ENCODE measurements around the gene ANXA6. TPM values are rescaled to one million over a fixed set of nuclear protein-coding genes. Genes with fewer than 3 reads are reported as not detected.

ANXA6 gene
- polyA plus RNA-seq, 1 donor (not counting 4 experiments of a cell fraction or from before 2014, with no cell fraction given) = 37.0 TPM

GRCh38 chr5:151204051-151204450 is 46.5 kb upstream of the ANXA6 start:
- no peak for FAIRE-seq
- H3K4me3 ChIP-seq (ENCODE audit: control insufficient read depth in 2 of 3, extremely low read depth in 1 of 3, insufficient read depth in 2 of 3, low read depth in 1 of 3, low read length in 3 of 3) = no peak overlapping the region
- dilution Hi-C loops (cut with MboI; ENCODE audit: extremely low pct_ligation_motif_present, low sequenced_read_pairs) = no loop called here

GRCh38 chr5:151202381-151203139 is 45.0 kb upstream of the ANXA6 start:
- no peaks in the 10 kb centered on the region for H3K36me3 ChIP-seq (ENCODE audit: control insufficient read depth in 2 of 2, extremely low read depth in 1 of 2, insufficient read depth in 2 of 2, low read length in 2 of 2)
- H3K9ac ChIP-seq (ENCODE audit: control insufficient read depth, extremely low read depth, insufficient read depth, low read length) = no peak overlapping the region
- H3K9me1 ChIP-seq (ENCODE audit: control insufficient read depth, extremely low read depth, insufficient read depth, low read length) = no peaks in the 10 kb centered on the region
- no peaks in the 10 kb centered on the region for H4K20me1 ChIP-seq (ENCODE audit: control insufficient read depth, extremely low read depth, insufficient read depth, low read length)
- H3K27me3 ChIP-seq (ENCODE audit: control insufficient read depth, extremely low read depth, insufficient read depth, low read length) = no peaks in the 10 kb centered on the region
- DNase-seq (ENCODE audit: low read depth, low spot score) = peak; percentile 75
- no peak for TF ChIP-seq EZH2 (IDR thresholded peaks at IDR 0.05; ENCODE audit: low read length)
- no peak for TF ChIP-seq CTCF (optimal IDR thresholded peaks at IDR 0.05 in 1 of 3, IDR thresholded peaks at IDR 0.05 in 1 of 3, conservative IDR thresholded peaks at IDR 0.05 in 1 of 3; ENCODE audit: extremely low read depth in 1 of 3, insufficient read depth in 2 of 3, low read length in 3 of 3)
- dilution Hi-C loops (cut with MboI; ENCODE audit: extremely low pct_ligation_motif_present, low sequenced_read_pairs) = no loop called here
- H3K4me2 ChIP-seq (ENCODE audit: control insufficient read depth, extremely low read depth, insufficient read depth, low read depth, low read length) = peak overlapping the region; percentile 24
- no peaks in the 10 kb centered on the region for H3K79me2 ChIP-seq (ENCODE audit: control insufficient read depth, insufficient read depth, low read length)
- peak overlapping the region; percentile 80 for H2AFZ ChIP-seq (ENCODE audit: control insufficient read depth, low read length)
- peak; percentile 91 for FAIRE-seq
- peak overlapping the region; percentile 55 for H3K27ac ChIP-seq (ENCODE audit: control insufficient read depth, insufficient read depth, low read length)
- H3K4me3 ChIP-seq (ENCODE audit: control insufficient read depth in 2 of 3, extremely low read depth in 1 of 3, insufficient read depth in 2 of 3, low read depth in 1 of 3, low read length in 3 of 3) = no peak overlapping the region
- H3K4me1 ChIP-seq (ENCODE audit: control insufficient read depth, extremely low read depth, insufficient read depth, low read length) = peaks cover 9% of the 10 kb centered on the region
- no peaks in the 10 kb centered on the region for H3K9me3 ChIP-seq (ENCODE audit: control insufficient read depth, low read depth, low read length)

More at GRCh38 chr5:151204051-151204450, 46.5 kb upstream of the ANXA6 start:
- Histone ChIP-seq H4K20me1 (ENCODE audit: control insufficient read depth, extremely low read depth, insufficient read depth, low read length) (no peaks in the 10 kb centered on the region), H3K9me3 (ENCODE audit: control insufficient read depth, low read depth, low read length) (no peaks in the 10 kb centered on the region), H3K4me2 (ENCODE audit: control insufficient read depth, extremely low read depth, insufficient read depth, low read depth, low read length) (no peak overlapping the region), H3K27me3 (ENCODE audit: control insufficient read depth, extremely low read depth, insufficient read depth, low read length) (no peaks in the 10 kb centered on the region), H3K9ac (ENCODE audit: control insufficient read depth, extremely low read depth, insufficient read depth, low read length) (no peak overlapping the region), H3K4me1 (ENCODE audit: control insufficient read depth, extremely low read depth, insufficient read depth, low read length) (peaks cover 9% of the 10 kb centered on the region), H3K36me3 (ENCODE audit: control insufficient read depth in 2 of 2, extremely low read depth in 1 of 2, insufficient read depth in 2 of 2, low read length in 2 of 2) (no peaks in the 10 kb centered on the region), H3K79me2 (ENCODE audit: control insufficient read depth, insufficient read depth, low read length) (no peaks in the 10 kb centered on the region), H3K27ac (ENCODE audit: control insufficient read depth, insufficient read depth, low read length) (no peak overlapping the region), H3K9me1 (ENCODE audit: control insufficient read depth, extremely low read depth, insufficient read depth, low read length) (no peaks in the 10 kb centered on the region), H2AFZ (ENCODE audit: control insufficient read depth, low read length) (no peak overlapping the region)
- TF ChIP-seq CTCF (optimal IDR thresholded peaks at IDR 0.05 in 1 of 3, IDR thresholded peaks at IDR 0.05 in 1 of 3, conservative IDR thresholded peaks at IDR 0.05 in 1 of 3; ENCODE audit: extremely low read depth in 1 of 3, insufficient read depth in 2 of 3, low read length in 3 of 3) (no peak), EZH2 (IDR thresholded peaks at IDR 0.05; ENCODE audit: low read length) (no peak)
- no peak for DNase-seq (ENCODE audit: low read depth, low spot score)
